Hematopoietic multipotent progenitor cell treated with erythropoietin and hydrocortisone succinate and interleukin-3 and kit ligand, for 4 days (in vitro differentiated cells): ENCODE measurements around the gene TRIM22.
"Not testable (repeated sequence)": the region's sequence is repeated elsewhere in the genome, so short reads cannot be mapped to it uniquely, and the experiment has no call there.

Experiments
- DNase-seq: peaks from one replicate; pipeline ENCODE4 v3.0.0-alpha.2; 2015

TRIM22 gene

GRCh38 chr11:5689551-5689983 is at the start of gene TRIM22:
TRIM22 (plus strand) TSS chr11:5689790; CDS start chr11:5696233, 6,443 bp downstream.
- DNase-seq: peak; percentile 81

GRCh38 chr11:5639953-5640352 is 49.6 kb upstream of the TRIM22 start:
- no peak for DNase-seq

GRCh38 chr11:5643585-5643984 is 46.0 kb upstream of the TRIM22 start:
- DNase-seq: no peak

- DNase-seq: no peak
Observed at GRCh38 chr11:5646139-5646538, 43.5 kb upstream of the TRIM22 start.

GRCh38 chr11:5655474-5655873 is 34.1 kb upstream of the TRIM22 start:
- DNase-seq: no peak

- not testable (repeated sequence) for DNase-seq
Observed at GRCh38 chr11:5656956-5657355, 32.6 kb upstream of the TRIM22 start.

- no peak for DNase-seq
Observed at GRCh38 chr11:5658318-5658717, 31.3 kb upstream of the TRIM22 start.

GRCh38 chr11:5663511-5663910 is 26.1 kb upstream of the TRIM22 start:
- no peak for DNase-seq

- DNase-seq: peak; percentile 38
Observed at GRCh38 chr11:5665051-5665570, 24.5 kb upstream of the TRIM22 start.

- DNase-seq: no peak
Observed at GRCh38 chr11:5665746-5666401, 23.7 kb upstream of the TRIM22 start.

- no peak for DNase-seq
Observed at GRCh38 chr11:5666402-5666793, 23.2 kb upstream of the TRIM22 start.

GRCh38 chr11:5671831-5672230 is 17.8 kb upstream of the TRIM22 start:
- no peak for DNase-seq

GRCh38 chr11:5674391-5674790 is 15.2 kb upstream of the TRIM22 start:
- no peak for DNase-seq

GRCh38 chr11:5679811-5680210 is 9.8 kb upstream of the TRIM22 start:
- DNase-seq: no peak

GRCh38 chr11:5682890-5683441 is 6.6 kb upstream of the TRIM22 start:
- DNase-seq: not testable (repeated sequence)

GRCh38 chr11:5683620-5684019 is 6.0 kb upstream of the TRIM22 start:
- DNase-seq: peak; percentile 36

GRCh38 chr11:5684036-5684645 is 5.4 kb upstream of the TRIM22 start:
- peak; percentile 32 for DNase-seq

GRCh38 chr11:5684646-5685362 is 4.8 kb upstream of the TRIM22 start, which contains the start of gene TRIM5:
TRIM5 (minus strand) TSS chr11:5685074; CDS start chr11:5680177, 4,897 bp downstream.
- peak; percentile 95 for DNase-seq

- DNase-seq: no peak
Observed at GRCh38 chr11:5686426-5686825, 3.2 kb upstream of the TRIM22 start.

- DNase-seq: no peak
Observed at GRCh38 chr11:5688482-5688881, 1.1 kb upstream of the TRIM22 start.

GRCh38 chr11:5690216-5690615 is 626 bp downstream of the TRIM22 start:
- DNase-seq: peak; percentile 65

- peak; percentile 51 for DNase-seq
Observed at GRCh38 chr11:5690736-5691135, 1.1 kb downstream of the TRIM22 start.

GRCh38 chr11:5691238-5691963 is 1.8 kb downstream of the TRIM22 start:
- peak; percentile 36 for DNase-seq
